Panc1 (cell line): ENCODE data around the gene ADARB2. TPM values are rescaled to one million over a fixed set of nuclear protein-coding genes. Genes with fewer than 3 reads are reported as not detected.

Experiments
- ATAC-seq: fragments of 200-7000 bp; cut with Tn5 transposase; 2 replicates; pipeline ENCODE4 v1.9.1; 2020; ENCODE audit warnings: mild to moderate bottlenecking, moderate library complexity
- BruUV-seq: library from RNA; stranded (reverse); fragments of 400-500 nt; replicated peaks from 2 replicates; lab custom pipeline; 2021; lab: Mats Ljungman, UMichigan
- CTCF ChIA-PET: fragments of 300-600 bp; sonication (Branson Sonifier 250); formaldehyde crosslinking; loops from one replicate; lab custom pipeline; 2022; ENCODE audit warnings: antibody characterized with exemption; lab: Charles Lee
- POLR2A ChIA-PET: fragments of 300-600 bp; sonication (Branson Sonifier 250); formaldehyde crosslinking; loops from one replicate; lab custom pipeline; 2022; ENCODE audit warnings: antibody characterized with exemption; lab: Charles Lee
- DNase-seq: peaks from one replicate; pipeline ENCODE4 v3.0.0-alpha.2; 2010; ENCODE audit warnings: low read depth, low spot score
- H3K27ac ChIP-seq: 2 replicates; pipeline ENCODE4 v1.5.1; 2011; ENCODE audit warnings: mild to moderate bottlenecking, low read length, inconsistent platforms
- H3K27me3 ChIP-seq: fragments of 200-500 bp; sonication (Bioruptor generic); 2 replicates; pipeline ENCODE4 v1.6.0; 2014; ENCODE audit warnings: low read length, inconsistent platforms; ENCODE audit not compliant: control insufficient read depth, insufficient read depth
- H3K36me3 ChIP-seq: fragments of 200-500 bp; sonication (Bioruptor generic); 2 replicates; pipeline ENCODE4 v1.5.1; 2014; ENCODE audit warnings: inconsistent platforms, mild to moderate bottlenecking, low read length, moderate library complexity; ENCODE audit not compliant: control insufficient read depth, insufficient read depth
- H3K4me1 ChIP-seq: 2 replicates; pipeline ENCODE4 v1.5.1; 2011; ENCODE audit warnings: inconsistent platforms, mild to moderate bottlenecking, low read length, moderate library complexity; ENCODE audit not compliant: control insufficient read depth, insufficient read depth
- H3K4me3 ChIP-seq, 2 experiments: 2 replicates each; pipeline ENCODE4 v1.5.1; 2011 to 2012; ENCODE audit warnings: low read depth in 2 of 2, low read length in 2 of 2, mild to moderate bottlenecking in 2 of 2, inconsistent platforms in 1 of 2, moderate library complexity in 1 of 2
- H3K9me3 ChIP-seq: fragments of 200-500 bp; sonication (Bioruptor generic); 2 replicates; pipeline ENCODE4 v1.5.1; 2014; ENCODE audit warnings: low read depth, mild to moderate bottlenecking, inconsistent platforms, low read length, moderate library complexity; ENCODE audit not compliant: control insufficient read depth, insufficient read depth
- POLR2AphosphoS5 ChIP-seq: IDR thresholded peaks from 2 replicates; pipeline ENCODE4 v1.6.1; 2012; ENCODE audit warnings: mild to moderate bottlenecking, low read depth, low read length, moderate library complexity
- SIN3A ChIP-seq: IDR thresholded peaks from 2 replicates; pipeline ENCODE4 v1.6.1; 2012; ENCODE audit warnings: low read depth, mild to moderate bottlenecking, low read length, moderate library complexity, borderline replicate concordance; ENCODE audit not compliant: insufficient read depth
- TCF7L2 ChIP-seq: IDR thresholded peaks from 2 replicates; pipeline ENCODE4 v1.6.1; 2011; ENCODE audit warnings: mild to moderate bottlenecking, low read depth, low read length, inconsistent platforms
- in situ Hi-C: cut with HindIII; loops from 2 replicates; pipeline ENCODE4 v1.10.0; 2016; ENCODE audit warnings: low sequenced_read_pairs, low pct_unique_long_range_greater_than_20kb
- intact Hi-C: fragments of 100-400 bp; cut with micrococcal nuclease; formaldehyde crosslinking; loops from one replicate; pipeline ENCODE4 v1.10.0; 2022; ENCODE audit not compliant: unreplicated experiment
- total RNA-seq: library from RNA; stranded (reverse); gene quantifications from one replicate; pipeline ENCODE4 v1.2.1, GENCODE V29; 2021; ENCODE audit not compliant: unreplicated experiment
- TF ChIP-seq, protein P1 (sequence below), 2 experiments: IDR thresholded peaks; 2 replicates each; pipeline ENCODE4 v1.6.1; 2011 to 2012; ENCODE audit warnings: low read depth in 2 of 2, control low read depth in 1 of 2, low read length in 1 of 2, mild to moderate bottlenecking in 1 of 2, moderate library complexity in 1 of 2; ENCODE audit not compliant: insufficient read depth in 1 of 2
- TF ChIP-seq, protein P2 (sequence below): fragments of 450-650 bp; IDR thresholded peaks from 2 replicates; pipeline ENCODE4 v1.5.1; 2017; ENCODE audit warnings: mild to moderate bottlenecking

ADARB2 gene
- total RNA-seq, 1 experiment from 2014 or later: 0.31 TPM

DNA sequence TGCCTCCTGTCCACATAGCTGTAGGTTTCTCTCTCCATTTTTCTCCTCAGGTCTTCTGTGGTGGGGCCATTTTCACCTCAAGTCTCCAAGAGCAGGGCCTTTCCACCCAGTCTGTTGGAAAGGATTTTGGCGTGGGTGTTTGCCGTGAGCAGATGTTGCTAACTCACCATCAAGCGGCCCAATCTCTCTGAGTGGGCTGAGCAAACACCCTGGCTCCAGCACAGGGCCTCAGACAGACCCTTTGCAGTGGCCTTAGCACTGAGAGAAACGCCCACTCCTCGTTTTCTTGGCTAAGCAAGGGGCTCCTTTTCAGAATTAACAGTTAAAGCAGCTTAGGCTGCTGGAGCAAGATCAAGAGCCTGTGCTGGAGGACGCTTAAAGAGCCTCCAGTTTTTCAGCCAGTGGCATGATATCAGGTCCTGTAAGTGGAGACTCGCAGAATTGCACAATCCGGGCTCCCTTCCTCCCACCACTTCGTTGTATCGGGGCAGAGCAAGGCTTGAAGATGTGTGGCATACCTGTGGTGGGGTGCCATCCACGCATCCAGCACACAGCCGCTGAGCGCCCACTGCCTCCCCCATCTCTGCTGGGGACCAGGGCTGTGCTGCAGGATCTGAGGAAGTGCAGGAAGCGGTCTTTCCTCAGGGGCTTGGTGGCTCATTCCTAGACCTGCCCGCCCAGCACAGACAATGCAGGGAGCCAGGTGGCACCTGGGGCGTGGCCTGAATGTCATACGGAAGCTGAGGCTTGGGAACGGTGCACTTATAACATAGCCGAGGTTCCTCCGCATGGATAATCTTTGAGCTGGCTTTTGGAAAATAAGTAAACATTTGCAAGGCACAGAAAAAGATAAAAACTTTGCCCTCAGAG, 142.7 kb downstream of the ADARB2 start:
- ATAC-seq: no peak

GRCh38 chr10:1591742-1592141, 145.6 kb downstream of the ADARB2 start:
- ATAC-seq: no peak
- Histone ChIP-seq H3K27ac (no peak overlapping the region), H3K36me3 (no peaks in the 10 kb centered on the region), H3K9me3 (no peaks in the 10 kb centered on the region), H3K27me3 (no peaks in the 10 kb centered on the region), H3K4me3 (no peak overlapping the region), H3K4me1 (no peaks in the 10 kb centered on the region)
- no peak for DNase-seq
- CTCF ChIA-PET: no interaction called here
- POLR2A ChIA-PET: no interaction called here
- intact Hi-C loops: no loop called here
- BruUV-seq: no TSS peak
- TF ChIP-seq, protein P1, sequence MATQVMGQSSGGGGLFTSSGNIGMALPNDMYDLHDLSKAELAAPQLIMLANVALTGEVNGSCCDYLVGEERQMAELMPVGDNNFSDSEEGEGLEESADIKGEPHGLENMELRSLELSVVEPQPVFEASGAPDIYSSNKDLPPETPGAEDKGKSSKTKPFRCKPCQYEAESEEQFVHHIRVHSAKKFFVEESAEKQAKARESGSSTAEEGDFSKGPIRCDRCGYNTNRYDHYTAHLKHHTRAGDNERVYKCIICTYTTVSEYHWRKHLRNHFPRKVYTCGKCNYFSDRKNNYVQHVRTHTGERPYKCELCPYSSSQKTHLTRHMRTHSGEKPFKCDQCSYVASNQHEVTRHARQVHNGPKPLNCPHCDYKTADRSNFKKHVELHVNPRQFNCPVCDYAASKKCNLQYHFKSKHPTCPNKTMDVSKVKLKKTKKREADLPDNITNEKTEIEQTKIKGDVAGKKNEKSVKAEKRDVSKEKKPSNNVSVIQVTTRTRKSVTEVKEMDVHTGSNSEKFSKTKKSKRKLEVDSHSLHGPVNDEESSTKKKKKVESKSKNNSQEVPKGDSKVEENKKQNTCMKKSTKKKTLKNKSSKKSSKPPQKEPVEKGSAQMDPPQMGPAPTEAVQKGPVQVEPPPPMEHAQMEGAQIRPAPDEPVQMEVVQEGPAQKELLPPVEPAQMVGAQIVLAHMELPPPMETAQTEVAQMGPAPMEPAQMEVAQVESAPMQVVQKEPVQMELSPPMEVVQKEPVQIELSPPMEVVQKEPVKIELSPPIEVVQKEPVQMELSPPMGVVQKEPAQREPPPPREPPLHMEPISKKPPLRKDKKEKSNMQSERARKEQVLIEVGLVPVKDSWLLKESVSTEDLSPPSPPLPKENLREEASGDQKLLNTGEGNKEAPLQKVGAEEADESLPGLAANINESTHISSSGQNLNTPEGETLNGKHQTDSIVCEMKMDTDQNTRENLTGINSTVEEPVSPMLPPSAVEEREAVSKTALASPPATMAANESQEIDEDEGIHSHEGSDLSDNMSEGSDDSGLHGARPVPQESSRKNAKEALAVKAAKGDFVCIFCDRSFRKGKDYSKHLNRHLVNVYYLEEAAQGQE (IDR thresholded peaks at IDR 0.05; ENCODE audit: insufficient read depth in 1 of 2, low read depth in 2 of 2, low read length in 1 of 2): no peak
- TF ChIP-seq POLR2AphosphoS5: no peak
- TF ChIP-seq, protein P2, sequence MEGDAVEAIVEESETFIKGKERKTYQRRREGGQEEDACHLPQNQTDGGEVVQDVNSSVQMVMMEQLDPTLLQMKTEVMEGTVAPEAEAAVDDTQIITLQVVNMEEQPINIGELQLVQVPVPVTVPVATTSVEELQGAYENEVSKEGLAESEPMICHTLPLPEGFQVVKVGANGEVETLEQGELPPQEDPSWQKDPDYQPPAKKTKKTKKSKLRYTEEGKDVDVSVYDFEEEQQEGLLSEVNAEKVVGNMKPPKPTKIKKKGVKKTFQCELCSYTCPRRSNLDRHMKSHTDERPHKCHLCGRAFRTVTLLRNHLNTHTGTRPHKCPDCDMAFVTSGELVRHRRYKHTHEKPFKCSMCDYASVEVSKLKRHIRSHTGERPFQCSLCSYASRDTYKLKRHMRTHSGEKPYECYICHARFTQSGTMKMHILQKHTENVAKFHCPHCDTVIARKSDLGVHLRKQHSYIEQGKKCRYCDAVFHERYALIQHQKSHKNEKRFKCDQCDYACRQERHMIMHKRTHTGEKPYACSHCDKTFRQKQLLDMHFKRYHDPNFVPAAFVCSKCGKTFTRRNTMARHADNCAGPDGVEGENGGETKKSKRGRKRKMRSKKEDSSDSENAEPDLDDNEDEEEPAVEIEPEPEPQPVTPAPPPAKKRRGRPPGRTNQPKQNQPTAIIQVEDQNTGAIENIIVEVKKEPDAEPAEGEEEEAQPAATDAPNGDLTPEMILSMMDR: no peak
- no peak for TF ChIP-seq SIN3A
- no peak for TF ChIP-seq TCF7L2
- in situ Hi-C loops: no loop called here

More for the DNA sequence above, 142.7 kb downstream of the ADARB2 start:
- Histone ChIP-seq H3K27me3 (no peaks in the 10 kb centered on the region), H3K4me3 (no peak overlapping the region), H3K36me3 (no peaks in the 10 kb centered on the region), H3K9me3 (no peaks in the 10 kb centered on the region), H3K4me1 (no peaks in the 10 kb centered on the region), H3K27ac (no peak overlapping the region)
- no peak for DNase-seq
- TF ChIP-seq, protein P1 (IDR thresholded peaks at IDR 0.05; ENCODE audit: insufficient read depth in 1 of 2, low read depth in 2 of 2, low read length in 1 of 2): no peak
- TF ChIP-seq SIN3A (no peak), POLR2AphosphoS5 (no peak), TCF7L2 (no peak)
- TF ChIP-seq, protein P2: no peak
- ChIA-PET CTCF (no interaction called here), POLR2A (no interaction called here)
- in situ Hi-C loops: no loop called here
- intact Hi-C loops: no loop called here
- no TSS peak for BruUV-seq
